Parathyroid adenoma (tissue), 2 donors: ENCODE measurements around the gene UBASH3A.

ENCODE experiments used
- H2AFZ ChIP-seq: fragments of 300-600 bp; sonication (generic); one replicate; pipeline ENCODE4 v1.7.0; 2017; ENCODE audit warnings: antibody characterized with exemption, mild to moderate bottlenecking
- H3K27ac ChIP-seq: fragments of 300-600 bp; sonication (generic); one replicate; pipeline ENCODE4 v1.7.0; 2017
- H3K27me3 ChIP-seq: fragments of 300-600 bp; sonication (generic); one replicate; pipeline ENCODE4 v1.7.0; 2017; ENCODE audit warnings: low read length; ENCODE audit not compliant: control insufficient read depth, insufficient read depth
- H3K36me3 ChIP-seq: fragments of 300-600 bp; sonication (generic); one replicate; pipeline ENCODE4 v1.7.0; 2017; ENCODE audit warnings: low read length; ENCODE audit not compliant: control insufficient read depth, insufficient read depth
- H3K4me1 ChIP-seq: fragments of 300-600 bp; sonication (generic); one replicate; pipeline ENCODE4 v1.7.0; 2017; ENCODE audit warnings: control low read depth
- H3K4me2 ChIP-seq: fragments of 300-600 bp; sonication (generic); one replicate; pipeline ENCODE4 v1.7.0; 2017; ENCODE audit warnings: low read length
- H3K4me3 ChIP-seq: fragments of 300-600 bp; sonication (generic); one replicate; pipeline ENCODE4 v1.7.0; 2017; ENCODE audit warnings: low read depth, low read length
- H3K79me2 ChIP-seq: fragments of 300-600 bp; sonication (generic); one replicate; pipeline ENCODE4 v1.7.0; 2017; ENCODE audit warnings: control low read depth
- H3K9ac ChIP-seq: fragments of 300-600 bp; sonication (generic); one replicate; pipeline ENCODE4 v1.7.0; 2017; ENCODE audit warnings: mild to moderate bottlenecking
- H3K9me3 ChIP-seq: fragments of 300-600 bp; sonication (generic); one replicate; pipeline ENCODE4 v1.7.0; 2017; ENCODE audit warnings: low read length; ENCODE audit not compliant: control insufficient read depth
- TF ChIP-seq, protein P1 (sequence below): fragments of 300-600 bp; sonication (generic); IDR thresholded peaks from one replicate; pipeline ENCODE4 v1.7.0; 2017; ENCODE audit warnings: antibody characterized with exemption, mild to moderate bottlenecking
- donor health status: primary hyperparathyroidism.

UBASH3A gene

DNA sequence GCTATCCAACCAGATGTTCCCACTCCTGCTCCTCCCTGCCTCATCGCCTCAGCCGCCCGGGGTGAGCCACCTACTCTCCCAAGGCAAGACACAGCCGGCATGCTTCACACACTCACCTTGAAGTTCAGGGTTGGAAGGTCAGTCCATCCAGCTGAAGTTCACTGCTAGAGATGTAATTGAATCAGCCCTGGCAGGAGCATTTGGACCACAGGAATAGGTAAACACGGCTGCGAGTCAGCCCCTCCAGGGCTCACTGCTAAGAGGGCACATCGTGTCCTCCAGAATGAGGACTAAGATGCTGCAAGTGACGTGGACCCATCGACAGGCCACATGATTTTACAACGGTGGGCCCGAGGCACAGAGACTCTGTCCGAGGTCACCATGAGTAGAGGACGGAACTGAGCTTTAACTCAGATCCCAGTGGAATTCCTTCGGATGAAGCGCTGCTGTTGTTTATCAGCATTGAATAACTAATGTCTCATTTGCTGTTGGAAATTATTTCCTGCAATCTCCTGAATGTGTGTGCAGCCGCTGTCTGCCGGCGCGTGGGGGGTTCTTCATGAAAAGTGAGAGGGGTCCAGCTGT lies 50.4 kb downstream of the UBASH3A start:
- TF ChIP-seq, protein P1, sequence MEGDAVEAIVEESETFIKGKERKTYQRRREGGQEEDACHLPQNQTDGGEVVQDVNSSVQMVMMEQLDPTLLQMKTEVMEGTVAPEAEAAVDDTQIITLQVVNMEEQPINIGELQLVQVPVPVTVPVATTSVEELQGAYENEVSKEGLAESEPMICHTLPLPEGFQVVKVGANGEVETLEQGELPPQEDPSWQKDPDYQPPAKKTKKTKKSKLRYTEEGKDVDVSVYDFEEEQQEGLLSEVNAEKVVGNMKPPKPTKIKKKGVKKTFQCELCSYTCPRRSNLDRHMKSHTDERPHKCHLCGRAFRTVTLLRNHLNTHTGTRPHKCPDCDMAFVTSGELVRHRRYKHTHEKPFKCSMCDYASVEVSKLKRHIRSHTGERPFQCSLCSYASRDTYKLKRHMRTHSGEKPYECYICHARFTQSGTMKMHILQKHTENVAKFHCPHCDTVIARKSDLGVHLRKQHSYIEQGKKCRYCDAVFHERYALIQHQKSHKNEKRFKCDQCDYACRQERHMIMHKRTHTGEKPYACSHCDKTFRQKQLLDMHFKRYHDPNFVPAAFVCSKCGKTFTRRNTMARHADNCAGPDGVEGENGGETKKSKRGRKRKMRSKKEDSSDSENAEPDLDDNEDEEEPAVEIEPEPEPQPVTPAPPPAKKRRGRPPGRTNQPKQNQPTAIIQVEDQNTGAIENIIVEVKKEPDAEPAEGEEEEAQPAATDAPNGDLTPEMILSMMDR: no peak
- no peaks in the 10 kb centered on the region for H3K79me2 ChIP-seq
- peak overlapping the region; percentile 66 for H2AFZ ChIP-seq
- peak overlapping the region; percentile 54 for H3K27ac ChIP-seq
- no peaks in the 10 kb centered on the region for H3K9me3 ChIP-seq
- no peak overlapping the region for H3K4me2 ChIP-seq
- no peak overlapping the region for H3K9ac ChIP-seq
- H3K36me3 ChIP-seq: no peaks in the 10 kb centered on the region
- H3K4me3 ChIP-seq: no peak overlapping the region
- H3K4me1 ChIP-seq: peaks cover 9% of the 10 kb centered on the region
- no peaks in the 10 kb centered on the region for H3K27me3 ChIP-seq

DNA sequence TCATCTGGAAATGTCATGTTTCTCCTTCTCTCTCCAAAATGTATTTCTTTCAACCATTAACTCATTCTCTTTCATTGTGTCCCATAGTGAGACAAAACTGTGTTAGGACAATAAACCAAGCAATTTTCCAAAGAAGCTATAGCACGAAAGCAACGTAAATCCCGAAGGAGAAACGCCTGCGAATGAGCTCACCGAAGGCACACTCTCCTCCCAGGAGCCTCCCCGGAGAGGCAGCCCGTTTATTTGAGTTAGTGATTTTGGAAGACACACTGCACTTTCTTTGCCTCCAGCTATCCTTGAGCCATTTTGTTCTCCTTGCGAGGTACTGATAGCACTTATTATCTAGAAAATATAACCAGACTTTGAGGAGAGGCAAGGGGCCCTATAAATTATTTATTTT lies 51.1 kb downstream of the UBASH3A start:
- Histone ChIP-seq H3K79me2 (no peaks in the 10 kb centered on the region), H2AFZ (peak overlapping the region; percentile 28), H3K4me2 (no peak overlapping the region), H3K4me1 (peaks cover 9% of the 10 kb centered on the region), H3K36me3 (no peaks in the 10 kb centered on the region), H3K27ac (peak overlapping the region; percentile 75), H3K9ac (no peak overlapping the region), H3K4me3 (no peak overlapping the region), H3K9me3 (no peaks in the 10 kb centered on the region), H3K27me3 (no peaks in the 10 kb centered on the region)
- TF ChIP-seq, protein P1: no peak

DNA sequence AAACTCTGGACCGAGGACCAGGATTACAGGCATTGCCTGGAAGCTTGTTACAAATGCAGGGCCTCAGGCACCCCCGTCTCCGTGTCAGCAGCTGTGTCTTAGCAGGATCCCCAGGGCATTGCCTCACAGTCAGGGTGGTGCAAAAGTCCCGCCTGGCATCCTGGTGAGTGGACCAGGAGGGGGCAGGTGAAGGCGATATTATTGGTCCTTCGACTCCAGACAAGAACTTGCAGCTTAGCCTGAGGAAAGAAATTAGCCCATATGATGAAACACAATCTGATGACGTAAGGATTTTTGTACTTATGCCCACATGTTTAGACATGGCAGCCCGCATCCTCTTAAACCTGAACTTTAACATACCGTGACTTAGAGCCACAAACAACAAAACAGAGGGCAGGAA lies 51.5 kb downstream of the UBASH3A start:
- no peak overlapping the region for H3K4me2 ChIP-seq
- TF ChIP-seq, protein P1: no peak
- H2AFZ ChIP-seq: peak overlapping the region; percentile 29
- peaks cover 9% of the 10 kb centered on the region for H3K4me1 ChIP-seq
- H3K79me2 ChIP-seq: no peaks in the 10 kb centered on the region
- H3K9me3 ChIP-seq: no peaks in the 10 kb centered on the region
- H3K4me3 ChIP-seq: no peak overlapping the region
- peak overlapping the region; percentile 75 for H3K27ac ChIP-seq
- H3K27me3 ChIP-seq: no peaks in the 10 kb centered on the region
- H3K9ac ChIP-seq: no peak overlapping the region
- no peaks in the 10 kb centered on the region for H3K36me3 ChIP-seq

DNA sequence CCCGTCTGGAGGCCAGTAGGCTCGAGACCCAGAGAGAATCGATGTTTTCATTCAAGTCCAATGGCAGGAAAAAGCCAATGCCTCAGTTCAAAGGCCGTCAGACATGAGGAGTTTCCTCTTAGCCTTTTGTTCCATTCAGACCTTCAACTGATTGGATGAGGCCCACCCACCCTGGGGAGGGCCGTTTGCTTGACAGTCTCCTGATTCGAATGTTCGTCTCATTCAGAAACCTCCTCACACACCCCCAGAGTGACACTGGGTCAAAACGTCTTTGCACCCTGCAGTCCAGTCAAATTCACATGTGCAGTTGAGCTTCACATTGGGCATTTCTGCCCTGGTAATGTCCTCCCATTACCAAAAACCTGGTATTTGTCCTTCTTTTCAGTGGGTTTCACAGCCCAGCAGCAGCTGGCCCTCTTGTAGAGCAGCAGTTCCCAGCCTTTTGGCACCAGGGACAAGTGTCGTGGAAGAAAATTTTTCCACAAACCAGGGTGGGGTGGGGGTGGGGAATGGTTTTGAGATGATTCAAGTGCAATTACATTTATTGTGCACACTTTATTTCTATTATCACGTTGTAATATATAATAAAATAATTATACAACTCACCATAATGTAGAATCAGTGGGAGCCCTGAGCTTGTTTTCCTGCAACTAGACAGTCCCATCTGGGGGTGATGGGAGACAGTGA lies 52.2 kb downstream of the UBASH3A start:
- Histone ChIP-seq H3K4me3 (no peak overlapping the region), H3K4me2 (no peak overlapping the region), H3K9me3 (no peaks in the 10 kb centered on the region), H3K9ac (no peak overlapping the region), H3K27me3 (no peaks in the 10 kb centered on the region), H3K4me1 (peaks cover 9% of the 10 kb centered on the region), H2AFZ (peak overlapping the region; percentile 29), H3K79me2 (no peaks in the 10 kb centered on the region), H3K27ac (peak overlapping the region; percentile 75), H3K36me3 (no peaks in the 10 kb centered on the region)
- TF ChIP-seq, protein P1: no peak

DNA sequence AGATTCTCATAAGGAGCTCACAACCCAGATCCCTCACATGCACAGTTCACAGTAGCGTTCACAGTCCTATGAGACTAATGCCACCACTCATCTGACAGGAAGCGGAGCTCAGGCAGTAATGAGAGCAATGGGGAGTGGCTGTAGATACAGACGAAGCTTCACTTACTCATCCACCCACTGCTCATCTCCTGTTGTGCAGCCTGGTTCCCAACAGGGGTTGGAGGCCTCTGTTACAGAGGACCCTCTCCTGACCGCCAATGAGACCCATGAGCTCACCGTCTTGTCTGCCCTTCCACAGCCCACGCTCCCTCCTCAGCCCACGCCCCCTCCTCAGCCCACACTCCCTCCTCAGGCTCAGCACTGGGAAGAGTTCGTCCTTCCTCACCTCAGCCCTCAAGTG lies 52.8 kb downstream of the UBASH3A start:
- Histone ChIP-seq H3K36me3 (no peaks in the 10 kb centered on the region), H3K27ac (no peak overlapping the region), H2AFZ (no peak overlapping the region), H3K9me3 (no peaks in the 10 kb centered on the region), H3K4me2 (no peak overlapping the region), H3K79me2 (no peaks in the 10 kb centered on the region), H3K9ac (no peak overlapping the region), H3K4me1 (peaks cover 9% of the 10 kb centered on the region), H3K27me3 (no peaks in the 10 kb centered on the region), H3K4me3 (no peak overlapping the region)
- TF ChIP-seq, protein P1: no peak
